Common myeloid progenitor, CD34-positive (primary cell): ENCODE data around the gene DHRS9. TPM values are rescaled to one million over a fixed set of nuclear protein-coding genes. Genes with fewer than 3 reads are reported as not detected.

ENCODE experiments used
- CTCF ChIA-PET: fragments of 350-600 bp; sonication (Branson Sonifier 250); formaldehyde crosslinking; loops from one replicate; lab custom pipeline; 2021; ENCODE audit warnings: antibody characterized with exemption; lab: Charles Lee
- POLR2A ChIA-PET: fragments of 350-600 bp; sonication (Branson Sonifier 250); formaldehyde crosslinking; loops from one replicate; lab custom pipeline; 2021; ENCODE audit warnings: antibody characterized with exemption; lab: Charles Lee
- DNase-seq, 3 donors: peaks; one replicate each; pipeline versions ENCODE4 v3.0.0 to v3.0.0-alpha.2; 2013
- H3K27ac ChIP-seq, 2 experiments: 1 replicate in 1 of 2; 2 replicates in 1 of 2; pipeline ENCODE4 v1.7.0; 2013; ENCODE audit warnings: inconsistent platforms in 2 of 2, low read length in 2 of 2, mild to moderate bottlenecking in 2 of 2, low read depth in 1 of 2, moderate library complexity in 1 of 2; ENCODE audit not compliant: severe bottlenecking in 2 of 2, insufficient read depth in 1 of 2, poor library complexity in 1 of 2
- H3K27me3 ChIP-seq, 5 experiments: replicated peaks in 2 of 5; 1 replicate in 3 of 5; 2 replicates in 2 of 5; pipeline versions ENCODE4 v1.6.1 to v1.7.0; 2013; ENCODE audit warnings: low read length in 4 of 5, mild to moderate bottlenecking in 2 of 5, moderate library complexity in 2 of 5, inconsistent platforms in 1 of 5; ENCODE audit not compliant: insufficient read depth in 5 of 5, control insufficient read depth in 4 of 5
- H3K36me3 ChIP-seq, 4 experiments: 1 replicate in 2 of 4; 2 replicates in 2 of 4; pipeline versions ENCODE4 v1.6.1 to v1.7.0; 2013; ENCODE audit warnings: low read length in 3 of 4, control low read depth in 1 of 4, mild to moderate bottlenecking in 1 of 4; ENCODE audit not compliant: control insufficient read depth in 4 of 4, insufficient read depth in 4 of 4
- H3K4me1 ChIP-seq, 4 experiments: 1 replicate in 3 of 4; 2 replicates in 1 of 4; pipeline versions ENCODE4 v1.6.1 to v1.7.1; 2013; ENCODE audit warnings: low read length in 3 of 4, mild to moderate bottlenecking in 3 of 4, control low read depth in 1 of 4, inconsistent platforms in 1 of 4, moderate library complexity in 1 of 4; ENCODE audit not compliant: control insufficient read depth in 4 of 4, insufficient read depth in 4 of 4; ENCODE audit errors: control extremely low read depth in 1 of 4
- H3K4me3 ChIP-seq, 7 experiments: 1 replicate in 4 of 7; 2 replicates in 3 of 7; pipeline versions ENCODE4 v1.5.1 to v1.7.0; 2013; ENCODE audit warnings: mild to moderate bottlenecking in 7 of 7, low read length in 6 of 7, moderate library complexity in 6 of 7, inconsistent platforms in 2 of 7, low read depth in 2 of 7, control low read depth in 1 of 7; ENCODE audit not compliant: insufficient read depth in 4 of 7, control insufficient read depth in 1 of 7; ENCODE audit errors: extremely low read depth in 1 of 7
- H3K9me3 ChIP-seq, 5 experiments: 1 replicate in 4 of 5; 2 replicates in 1 of 5; pipeline versions ENCODE4 v1.6.1 to v1.7.1; 2013; ENCODE audit warnings: low read length in 4 of 5, mild to moderate bottlenecking in 2 of 5, inconsistent platforms in 1 of 5, low read depth in 1 of 5, moderate library complexity in 1 of 5; ENCODE audit not compliant: control insufficient read depth in 4 of 5, insufficient read depth in 2 of 5; ENCODE audit errors: control extremely low read depth in 1 of 5
- WGBS: methylation state at CpG from one replicate; pipeline ENCODE4 v1.1.5; 2013; ENCODE audit not compliant: insufficient coverage; 5-methylcytosine and 5-hydroxymethylcytosine counted together
- polyA plus RNA-seq: library from polyadenylated mRNA; unstranded; fragments of 120-200 nt; gene quantifications from one replicate; pipeline ENCODE4 v1.2.1, GENCODE V29; 2013

The DHRS9 gene
- polyA plus RNA-seq = 4.1 TPM

DNA sequence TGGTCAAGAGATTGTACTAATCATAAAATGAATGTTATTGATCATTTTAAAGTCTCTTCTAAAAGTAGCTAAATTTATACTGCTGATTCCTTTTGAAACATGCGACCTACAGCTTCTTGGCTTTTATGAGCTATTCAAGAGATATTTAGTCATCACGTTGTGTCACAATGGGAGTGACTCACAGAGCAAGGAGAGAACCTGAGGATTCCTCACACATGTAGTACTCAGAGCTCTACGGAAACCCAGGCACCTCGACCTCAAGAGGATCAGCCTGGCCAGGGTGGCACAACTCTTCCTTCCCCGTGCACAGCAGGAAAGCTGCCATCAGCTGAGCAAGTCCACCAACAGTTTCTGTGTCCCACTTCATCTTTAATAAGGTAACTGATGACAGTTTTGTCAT, at the start of gene DHRS9:
Gene DHRS9 (plus strand): TSS at position 223 of the 400 bp plus-strand sequence. CDS start 12,019 bp downstream, outside the sequence.
- WGBS = 86% methylated on average over 3 of the region's 5 CpGs
- H3K4me1 ChIP-seq = peaks cover 14 to 32% (median 31%) of the 10 kb centered on the region in 4 experiments
- CTCF ChIA-PET = interaction anchor here (1.8 kb wide), 1 partner anchor 46 kb away, joined by 4 read pairs; no protein-coding TSS in a partner anchor
- H3K27me3 ChIP-seq = no peaks in the 10 kb centered on the region
- H3K9me3 ChIP-seq = no peaks in the 10 kb centered on the region
- POLR2A ChIA-PET = no interaction called here
- DNase-seq = peak in 2 of 3 donors; percentile 49 to 59
- peak within 1 kb of the TSS in 1 of 7 experiments; percentile 15 for H3K4me3 ChIP-seq
- H3K36me3 ChIP-seq = no peaks in the 10 kb centered on the region
- H3K27ac ChIP-seq = no peak within 1 kb of the TSS

DNA sequence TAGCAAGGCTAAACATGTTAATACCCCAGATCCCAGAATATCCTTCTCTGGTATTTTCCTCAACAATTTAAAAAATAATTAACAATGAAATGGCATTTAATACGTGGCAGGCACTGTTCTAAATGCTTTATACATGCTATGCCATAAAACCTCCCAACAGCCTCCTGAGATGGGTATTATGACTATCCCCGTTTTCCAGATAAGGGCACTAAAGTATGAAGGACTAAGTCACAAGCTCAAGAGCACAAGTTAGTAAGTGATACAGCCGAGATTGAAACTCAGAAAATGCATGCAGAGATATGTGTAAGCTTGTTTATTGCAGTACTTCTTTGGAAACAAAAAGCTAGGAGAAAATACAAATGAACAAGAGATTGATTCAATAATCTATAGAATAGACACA, 46.2 kb upstream of the DHRS9 start:
- DNase-seq = no peak
- no peak overlapping the region for H3K4me3 ChIP-seq
- H3K27ac ChIP-seq = no peak overlapping the region
- no peaks in the 10 kb centered on the region for H3K4me1 ChIP-seq
- CTCF ChIA-PET = no interaction called here
- WGBS = 100% methylated on average over 2 of the region's 3 CpGs
- H3K9me3 ChIP-seq = no peaks in the 10 kb centered on the region
- no peaks in the 10 kb centered on the region for H3K36me3 ChIP-seq
- POLR2A ChIA-PET = no interaction called here
- H3K27me3 ChIP-seq = no peaks in the 10 kb centered on the region

DNA sequence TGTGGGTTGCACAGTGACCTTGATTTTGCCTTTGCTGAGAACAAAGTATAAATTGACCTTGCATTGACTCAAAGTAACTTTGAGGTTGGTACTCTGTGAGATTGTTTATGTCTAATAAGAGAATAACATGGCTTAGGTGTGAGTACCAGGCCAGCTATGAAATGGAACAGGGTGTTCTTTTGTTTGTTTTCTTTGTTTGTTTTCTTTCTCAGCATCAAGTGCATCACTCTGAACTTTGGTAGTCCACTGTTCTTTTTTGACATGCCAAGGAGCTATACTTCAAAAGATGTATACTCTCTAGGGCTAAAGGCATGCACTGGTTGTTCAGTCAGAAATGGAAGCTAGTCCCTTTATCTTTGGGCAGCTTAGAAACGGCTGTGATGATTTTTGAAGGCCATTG, 43.3 kb upstream of the DHRS9 start:
- DNase-seq = no peak
- H3K27me3 ChIP-seq = no peaks in the 10 kb centered on the region
- no peak overlapping the region for H3K27ac ChIP-seq
- H3K36me3 ChIP-seq = no peaks in the 10 kb centered on the region
- CTCF ChIA-PET = no interaction called here
- POLR2A ChIA-PET = no interaction called here
- H3K4me1 ChIP-seq = no peaks in the 10 kb centered on the region
- H3K9me3 ChIP-seq = no peaks in the 10 kb centered on the region
- no peak overlapping the region for H3K4me3 ChIP-seq
- WGBS = no CpG with 5 or more reads among the region's 1 CpG

DNA sequence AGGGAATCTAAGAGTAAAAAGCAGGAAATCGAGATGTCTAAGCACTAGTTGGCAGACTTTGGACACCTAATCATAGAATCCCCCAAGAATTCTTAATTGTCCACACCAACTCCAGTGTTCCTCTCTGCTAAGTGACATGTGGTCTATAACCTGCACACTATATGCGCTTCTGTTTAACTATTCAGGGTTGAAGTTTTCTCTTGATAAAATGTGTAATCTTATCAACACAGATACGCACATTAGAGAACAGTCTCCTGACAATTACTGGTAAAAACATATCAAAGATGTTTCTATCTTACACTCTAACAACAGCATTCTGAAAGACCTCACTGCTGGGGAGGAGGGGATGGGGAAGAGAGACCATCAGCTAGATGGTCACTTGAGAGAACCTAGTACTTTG, 42.1 kb upstream of the DHRS9 start:
- peak in 2 of 3 donors; percentile 17 to 42 for DNase-seq
- ChIA-PET CTCF (no interaction called here), POLR2A (no interaction called here)
- H3K27ac ChIP-seq = no peak overlapping the region
- no peaks in the 10 kb centered on the region for H3K4me1 ChIP-seq
- H3K36me3 ChIP-seq = no peaks in the 10 kb centered on the region
- H3K27me3 ChIP-seq = no peaks in the 10 kb centered on the region
- no peak overlapping the region for H3K4me3 ChIP-seq
- H3K9me3 ChIP-seq = no peaks in the 10 kb centered on the region
- 100% methylated on average over 1 of the region's 3 CpGs for WGBS

DNA sequence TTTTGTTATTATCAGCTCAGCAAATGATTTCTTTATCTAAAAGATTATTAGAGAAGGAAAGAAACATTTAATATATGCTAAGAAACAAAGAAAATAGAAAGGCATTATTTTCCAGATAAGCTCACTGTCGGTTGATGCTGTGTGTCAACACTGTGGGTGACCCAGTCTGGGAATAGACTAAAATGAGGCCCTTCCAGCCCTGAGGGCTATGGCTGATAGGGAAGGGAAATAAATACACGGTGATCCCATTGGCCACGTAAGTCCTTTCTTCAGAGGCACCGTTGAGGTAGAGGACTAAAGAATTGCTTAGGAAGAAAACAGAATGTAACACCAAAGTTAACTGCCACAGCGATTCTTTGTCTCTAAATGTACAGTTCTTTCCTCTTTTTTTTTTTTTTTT, 40.0 kb upstream of the DHRS9 start:
- Histone ChIP-seq H3K9me3 (no peaks in the 10 kb centered on the region), H3K27me3 (no peaks in the 10 kb centered on the region), H3K4me1 (no peaks in the 10 kb centered on the region), H3K27ac (no peak overlapping the region), H3K4me3 (no peak overlapping the region), H3K36me3 (no peaks in the 10 kb centered on the region)
- CTCF ChIA-PET = interaction anchor here (0.7 to 0.9 kb wide), 2 partner anchors 19 to 94 kb away, joined by 3 to 4 read pairs; no protein-coding TSS in a partner anchor
- 89% methylated on average over 1 of the region's 5 CpGs for WGBS
- no peak for DNase-seq
- POLR2A ChIA-PET = interaction anchor here (0.6 kb wide), 1 partner anchor 11 kb away, joined by 3 read pairs; no protein-coding TSS in a partner anchor

DNA sequence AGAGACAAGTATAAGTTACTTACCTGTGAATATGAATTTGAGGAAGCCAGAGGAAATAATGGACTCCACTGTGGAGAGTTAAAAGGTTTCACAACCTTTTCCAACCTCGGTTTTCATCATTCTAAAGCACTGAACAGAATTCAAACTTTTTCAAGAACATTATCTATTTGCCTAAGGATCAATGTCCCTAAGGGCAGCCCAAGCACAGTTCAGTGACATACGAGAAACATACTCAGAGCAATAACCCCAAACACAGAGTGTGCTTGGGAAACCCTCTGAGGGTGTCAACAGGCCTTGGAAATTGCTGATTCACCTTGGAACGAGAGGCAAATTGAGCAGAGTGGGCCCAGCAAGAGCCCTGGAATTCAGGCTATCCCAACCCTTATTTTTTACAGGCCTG, 38.2 kb upstream of the DHRS9 start, which contains the start of gene ABCB11:
Gene ABCB11 (minus strand): TSS at position 123 of the 400 bp plus-strand sequence. CDS start 13,199 bp downstream, outside the sequence.
- H3K27ac ChIP-seq = no peak within 1 kb of the TSS
- no peaks in the 10 kb centered on the region for H3K27me3 ChIP-seq
- DNase-seq = no peak
- no peaks in the 10 kb centered on the region for H3K4me1 ChIP-seq
- no peaks in the 10 kb centered on the region for H3K9me3 ChIP-seq
- H3K4me3 ChIP-seq = no peak within 1 kb of the TSS
- ChIA-PET POLR2A (interaction anchor here (0.6 kb wide), 1 partner anchor 18 kb away, joined by 3 read pairs; no protein-coding TSS in a partner anchor), CTCF (no interaction called here)
- no CpG with 5 or more reads among the region's 3 CpGs for WGBS
- H3K36me3 ChIP-seq = no peaks in the 10 kb centered on the region

DNA sequence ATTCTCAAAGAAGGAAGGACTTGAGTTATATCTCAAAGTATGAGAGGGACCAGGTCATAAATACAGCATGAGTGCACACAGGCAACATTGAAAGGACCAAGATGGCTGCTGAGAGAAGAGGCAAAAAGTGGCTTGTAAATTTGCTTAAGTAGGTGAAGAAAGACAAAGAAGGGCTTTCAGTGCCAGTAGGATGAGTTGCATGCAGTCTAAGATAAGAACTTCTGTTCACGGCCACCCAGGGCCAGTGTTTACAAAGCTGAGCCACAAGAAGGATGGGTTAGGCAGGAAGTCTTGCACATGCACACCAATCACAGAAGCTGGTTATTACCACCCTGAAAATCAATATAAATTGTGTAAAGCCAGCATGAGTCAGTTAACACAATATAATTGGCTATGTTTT, 35.1 kb upstream of the DHRS9 start:
- H3K36me3 ChIP-seq = no peaks in the 10 kb centered on the region
- no peak overlapping the region for H3K4me3 ChIP-seq
- POLR2A ChIA-PET = no interaction called here
- peaks cover 3 to 13% (median 7%) of the 10 kb centered on the region in 4 experiments for H3K4me1 ChIP-seq
- no peaks in the 10 kb centered on the region for H3K27me3 ChIP-seq
- H3K27ac ChIP-seq = no peak overlapping the region
- peak in 2 of 3 donors; percentile 35 to 45 for DNase-seq
- WGBS = no CpG with 5 or more reads among the region's 1 CpG
- CTCF ChIA-PET = interaction anchor here (1.3 kb wide), 1 partner anchor 23 kb away, joined by 3 read pairs; no protein-coding TSS in a partner anchor
- H3K9me3 ChIP-seq = no peaks in the 10 kb centered on the region
